ENCODE results near the gene ZNF610.

DNA sequence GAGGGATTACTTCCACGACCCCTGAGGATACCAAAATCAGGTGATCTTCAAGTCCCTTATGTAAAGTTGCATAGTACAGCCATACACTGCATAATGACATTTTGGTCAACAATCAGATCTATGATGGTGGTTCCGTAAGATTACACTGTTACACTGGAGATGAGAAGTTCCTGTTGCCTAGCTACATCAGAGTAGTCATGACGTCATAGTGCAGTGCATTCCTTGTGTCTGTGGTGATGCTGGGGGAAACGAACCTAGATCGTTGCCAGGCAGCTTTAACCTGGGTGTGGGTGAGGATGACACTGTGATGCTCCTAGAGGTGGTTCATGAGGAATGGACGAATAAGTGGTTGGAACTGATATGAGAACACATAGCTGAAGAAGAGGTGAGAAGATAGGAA is 9.1 kb downstream of the ZNF610 start:
- TF ChIP-seq CTCF (IDR thresholded peaks at IDR 0.05) (no peak), POLR2A (IDR thresholded peaks at IDR 0.05) (no peak)

Data from Peyer's patch (tissue), 4 donors.